ENCODE results near the gene OVOL1.

Gene OVOL1

DNA sequence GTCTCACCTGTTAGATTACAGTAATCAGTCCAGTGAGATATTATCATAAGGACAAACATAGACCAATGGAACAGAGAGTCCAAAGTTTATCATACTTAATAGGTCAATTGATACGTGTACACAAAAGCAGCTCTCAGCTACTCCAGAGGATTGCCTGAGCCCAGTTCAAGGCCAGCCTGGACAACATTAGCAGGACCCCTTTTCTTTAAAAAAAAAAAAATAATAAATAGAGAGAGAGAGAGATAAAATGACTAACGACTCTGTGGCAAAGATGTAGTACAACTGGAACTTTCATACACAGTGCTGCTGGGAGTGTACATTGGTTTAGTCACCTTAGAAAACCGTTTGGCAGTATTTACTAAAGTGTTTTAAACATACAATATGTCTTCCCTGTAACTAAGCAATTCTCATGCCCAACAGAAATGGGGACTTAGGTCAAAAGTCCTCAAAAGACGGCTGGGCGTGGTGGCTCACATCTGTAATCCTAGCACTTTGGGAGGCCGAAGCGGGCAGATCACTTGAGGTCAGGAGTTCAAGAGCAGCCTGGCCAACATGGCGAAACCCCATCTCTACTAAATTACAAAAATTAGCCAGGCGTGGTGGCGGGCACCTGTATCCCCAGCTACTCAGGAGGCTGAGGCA, 57.5 kb downstream of the OVOL1 start:
- Mint-ChIP-seq H3K36me3 (ENCODE audit: insufficient read depth) (peaks cover 1% of the 10 kb centered on the region), H3K4me3 (no peak overlapping the region), H3K9me3 (no peaks in the 10 kb centered on the region), H3K4me1 (no peaks in the 10 kb centered on the region), H3K27me3 (no peaks in the 10 kb centered on the region), H3K27ac (ENCODE audit: low read depth) (no peak overlapping the region)
- DNase-seq (ENCODE audit: low spot score in 2 of 2) (no peak), ATAC-seq (replicated peaks; ENCODE audit: extremely low read depth, poor library complexity, severe bottlenecking) (no peak)

Measured in central memory CD8-positive, alpha-beta T cell (primary cell).